Peyer's patch (tissue), 4 donors: Measurements from ENCODE around the gene GDAP1L1.

ENCODE experiments used
- POLR2A ChIP-seq, 2 donors: fragments of 450-650 bp; IDR thresholded peaks; one replicate each; pipeline ENCODE4 v1.5.1; 2017; ENCODE audit warnings: antibody characterized with exemption in 2 of 2, mild to moderate bottlenecking in 2 of 2, moderate library complexity in 2 of 2
- TF ChIP-seq, protein P1 (sequence below), 6 experiments: fragments of 450-650 bp in 4 of 6; fragments of 200-600 bp in 2 of 6; sonication (generic) in 1 of 6; IDR thresholded peaks; one replicate each; pipeline ENCODE4 v1.5.1; 2017 to 2019; ENCODE audit warnings: antibody characterized with exemption in 6 of 6, mild to moderate bottlenecking in 3 of 6, moderate library complexity in 1 of 6

DNA sequence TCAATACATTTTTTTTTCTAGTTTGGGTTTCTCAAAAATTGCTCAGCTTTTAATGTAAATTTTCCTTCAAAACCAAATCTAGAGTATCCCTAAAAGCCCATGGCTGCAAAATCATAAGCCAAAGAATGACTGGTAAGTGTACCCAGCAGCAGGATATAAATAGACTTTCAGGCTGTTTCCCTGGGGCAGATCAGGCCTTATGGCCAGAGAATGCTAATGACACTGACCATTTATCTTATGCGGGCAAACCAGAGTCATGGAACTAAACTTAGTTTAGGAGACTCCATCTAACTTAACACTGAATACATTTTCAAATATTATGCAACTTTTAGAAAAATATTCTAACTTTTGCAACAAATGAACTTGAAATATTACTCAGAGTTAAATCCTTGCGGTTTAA lies 43.9 kb upstream of the GDAP1L1 start:
- TF ChIP-seq, protein P1, sequence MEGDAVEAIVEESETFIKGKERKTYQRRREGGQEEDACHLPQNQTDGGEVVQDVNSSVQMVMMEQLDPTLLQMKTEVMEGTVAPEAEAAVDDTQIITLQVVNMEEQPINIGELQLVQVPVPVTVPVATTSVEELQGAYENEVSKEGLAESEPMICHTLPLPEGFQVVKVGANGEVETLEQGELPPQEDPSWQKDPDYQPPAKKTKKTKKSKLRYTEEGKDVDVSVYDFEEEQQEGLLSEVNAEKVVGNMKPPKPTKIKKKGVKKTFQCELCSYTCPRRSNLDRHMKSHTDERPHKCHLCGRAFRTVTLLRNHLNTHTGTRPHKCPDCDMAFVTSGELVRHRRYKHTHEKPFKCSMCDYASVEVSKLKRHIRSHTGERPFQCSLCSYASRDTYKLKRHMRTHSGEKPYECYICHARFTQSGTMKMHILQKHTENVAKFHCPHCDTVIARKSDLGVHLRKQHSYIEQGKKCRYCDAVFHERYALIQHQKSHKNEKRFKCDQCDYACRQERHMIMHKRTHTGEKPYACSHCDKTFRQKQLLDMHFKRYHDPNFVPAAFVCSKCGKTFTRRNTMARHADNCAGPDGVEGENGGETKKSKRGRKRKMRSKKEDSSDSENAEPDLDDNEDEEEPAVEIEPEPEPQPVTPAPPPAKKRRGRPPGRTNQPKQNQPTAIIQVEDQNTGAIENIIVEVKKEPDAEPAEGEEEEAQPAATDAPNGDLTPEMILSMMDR (IDR thresholded peaks at IDR 0.05): no peak
- TF ChIP-seq POLR2A (IDR thresholded peaks at IDR 0.05): no peak
